NCI-H1092 treated with DMSO at 0.1 percent for 48 hours (cell line): ENCODE results near the gene RFLNA.

ENCODE experiments used
- DNase-seq: peaks from one replicate; lab custom pipeline; 2025; lab: John Stamatoyannopoulos, UW

Gene RFLNA, protein sequence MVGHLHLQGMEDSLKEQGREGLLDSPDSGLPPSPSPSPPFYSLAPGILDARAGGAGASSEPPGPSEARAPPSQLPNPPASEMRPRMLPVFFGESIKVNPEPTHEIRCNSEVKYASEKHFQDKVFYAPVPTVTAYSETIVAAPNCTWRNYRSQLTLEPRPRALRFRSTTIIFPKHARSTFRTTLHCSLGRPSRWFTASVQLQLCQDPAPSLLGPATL

DNA sequence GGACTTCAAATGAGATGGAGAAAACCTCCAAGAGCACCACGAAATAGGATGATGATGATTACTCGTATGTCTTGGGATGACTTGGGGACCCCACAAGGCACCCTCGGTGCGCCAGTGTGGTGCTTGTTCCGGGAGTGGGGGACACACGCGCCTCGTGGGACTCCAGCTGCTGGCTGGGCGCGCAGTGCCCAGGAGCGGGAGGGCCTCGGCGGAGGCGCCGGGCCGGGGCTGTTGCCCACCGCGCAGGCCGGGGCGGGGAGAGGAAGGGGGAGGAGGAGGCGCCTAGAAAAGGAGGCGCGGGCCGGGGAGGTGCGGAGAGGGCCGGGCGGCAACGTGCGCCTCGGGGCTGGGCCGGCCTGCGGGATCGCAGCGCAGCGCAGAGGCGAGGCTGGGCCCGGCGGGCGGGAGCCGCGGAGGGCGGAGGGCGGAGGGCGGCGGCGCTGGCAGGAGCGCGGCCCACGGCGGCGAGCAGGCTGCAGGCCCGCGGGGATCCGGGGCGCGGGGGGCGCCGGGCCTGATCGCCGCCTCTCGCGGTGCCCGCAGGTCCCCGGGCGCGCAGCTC is at the start of gene RFLNA:
RFLNA (plus strand) TSS at position 314 of the 562 bp plus-strand sequence. CDS start 337 bp downstream, outside the sequence.
- DNase-seq: peak; percentile 12

DNA sequence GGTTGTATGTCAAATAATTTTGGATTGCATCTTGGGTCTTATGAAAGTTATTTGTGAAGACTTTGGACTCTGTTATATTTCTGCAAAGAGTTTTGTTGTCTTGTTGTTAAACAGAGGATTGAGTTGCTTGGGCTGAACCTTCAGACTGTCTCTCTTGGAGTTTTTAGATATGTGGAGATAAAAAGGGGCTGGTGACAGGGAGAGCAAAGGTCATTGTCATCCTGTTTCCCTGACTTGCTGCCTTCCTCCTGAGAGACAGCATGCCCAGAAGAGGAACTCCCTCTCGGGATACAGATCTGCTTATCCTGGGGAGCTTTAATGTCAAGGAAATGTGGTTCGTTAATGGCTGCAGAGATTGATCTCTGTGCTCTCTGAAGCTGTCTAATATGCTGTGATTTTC is 47.6 kb upstream of the RFLNA start:
- no peak for DNase-seq

DNA sequence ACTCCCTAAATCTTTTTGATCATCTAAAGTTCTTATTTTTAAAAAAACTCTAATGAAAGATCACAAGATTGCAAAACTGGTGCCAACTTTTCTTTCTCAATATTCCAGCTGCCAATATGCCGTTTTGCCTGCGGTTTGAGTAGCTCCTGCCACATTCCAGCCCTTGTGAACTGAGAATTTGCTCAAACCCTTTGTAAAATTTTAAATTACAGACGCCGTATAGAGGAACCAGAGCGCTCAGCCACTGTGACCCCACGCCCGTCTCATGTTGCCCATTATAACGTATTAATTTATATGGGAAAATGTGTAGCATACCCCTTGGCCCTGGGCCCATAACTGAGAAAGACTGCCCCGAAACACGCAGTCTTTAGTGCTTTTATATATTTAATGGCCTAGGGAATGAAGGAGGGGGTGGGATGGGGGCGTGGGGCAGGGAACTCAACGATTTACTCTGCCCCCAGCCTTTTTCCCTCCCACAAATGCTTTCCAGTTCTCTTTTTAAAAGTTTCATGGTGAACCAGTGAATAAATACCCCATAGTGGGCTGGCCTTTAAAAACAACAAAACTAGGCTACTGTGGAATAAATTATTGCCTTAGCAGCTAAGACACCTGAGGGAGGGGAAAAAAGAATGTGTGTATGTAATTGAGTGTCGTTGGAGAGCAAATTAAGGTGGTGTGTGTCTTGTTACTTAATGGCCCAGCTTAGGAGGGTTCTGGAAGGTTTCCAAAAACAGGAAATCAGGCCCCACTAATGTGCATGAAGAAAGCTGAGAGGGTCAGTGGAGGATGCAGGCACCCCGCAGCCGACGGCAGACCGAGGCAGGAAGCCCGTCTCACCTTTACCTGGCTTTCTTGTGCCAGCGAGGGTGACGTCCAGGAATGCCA is 45.7 kb upstream of the RFLNA start:
- peak; percentile 32 for DNase-seq

DNA sequence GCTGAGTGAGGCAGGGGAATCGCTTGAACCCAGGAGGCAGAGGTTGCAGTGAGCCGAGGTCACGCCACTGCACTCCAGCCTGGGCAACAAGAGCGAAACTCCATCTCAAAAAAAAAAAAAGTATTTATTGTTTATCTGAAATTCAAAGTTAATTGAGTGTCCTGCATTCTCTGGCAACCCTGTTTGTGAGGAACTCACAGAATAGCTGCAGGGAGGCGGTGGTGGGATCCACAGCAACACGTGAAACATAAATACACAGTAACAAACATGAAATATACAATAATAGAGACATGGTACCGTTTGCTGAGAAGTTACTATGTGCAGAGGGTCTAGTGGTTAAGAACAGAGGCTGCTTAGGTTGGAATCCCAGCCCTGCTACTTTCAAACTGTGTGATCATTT is 43.7 kb upstream of the RFLNA start:
- DNase-seq: no peak

DNA sequence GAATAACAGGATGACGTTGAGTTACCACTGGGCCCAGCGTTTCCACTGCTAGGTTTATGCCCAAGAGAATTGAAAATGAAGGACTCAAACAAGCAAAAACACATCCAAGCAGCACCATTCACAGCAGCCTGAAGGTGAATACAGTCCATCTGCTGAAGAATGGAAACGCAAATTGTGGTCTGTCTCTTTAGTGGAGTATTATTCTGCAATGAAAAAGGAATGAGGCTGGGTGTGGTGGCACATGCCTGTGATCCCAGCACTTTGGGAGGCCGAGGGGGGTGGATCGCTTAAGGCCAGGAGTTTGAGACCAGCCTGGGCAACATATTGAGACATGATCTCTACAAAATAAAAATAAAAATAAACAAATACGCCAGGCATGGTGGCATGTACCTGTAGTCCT is 41.9 kb upstream of the RFLNA start:
- no peak for DNase-seq

DNA sequence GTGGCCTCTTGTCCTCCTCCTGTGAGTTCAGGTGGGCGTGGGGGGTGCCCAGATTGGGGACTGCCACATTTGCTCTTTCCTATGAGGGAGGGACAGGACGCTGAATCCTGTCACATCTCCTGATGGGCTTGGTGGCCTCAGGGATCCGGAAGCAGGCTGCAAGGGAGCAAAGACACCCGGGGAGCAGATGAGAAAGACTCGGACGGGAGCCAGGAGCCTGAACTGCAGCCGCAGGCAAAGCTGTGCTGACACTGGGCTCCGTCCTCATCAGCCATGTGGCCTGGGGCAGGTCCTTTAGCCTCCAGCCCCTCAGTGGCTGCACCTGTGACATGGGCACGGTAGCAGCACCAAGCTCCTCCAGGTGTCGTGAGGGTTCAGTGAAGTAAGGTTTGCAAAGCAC is 40.8 kb upstream of the RFLNA start:
- DNase-seq: no peak

DNA sequence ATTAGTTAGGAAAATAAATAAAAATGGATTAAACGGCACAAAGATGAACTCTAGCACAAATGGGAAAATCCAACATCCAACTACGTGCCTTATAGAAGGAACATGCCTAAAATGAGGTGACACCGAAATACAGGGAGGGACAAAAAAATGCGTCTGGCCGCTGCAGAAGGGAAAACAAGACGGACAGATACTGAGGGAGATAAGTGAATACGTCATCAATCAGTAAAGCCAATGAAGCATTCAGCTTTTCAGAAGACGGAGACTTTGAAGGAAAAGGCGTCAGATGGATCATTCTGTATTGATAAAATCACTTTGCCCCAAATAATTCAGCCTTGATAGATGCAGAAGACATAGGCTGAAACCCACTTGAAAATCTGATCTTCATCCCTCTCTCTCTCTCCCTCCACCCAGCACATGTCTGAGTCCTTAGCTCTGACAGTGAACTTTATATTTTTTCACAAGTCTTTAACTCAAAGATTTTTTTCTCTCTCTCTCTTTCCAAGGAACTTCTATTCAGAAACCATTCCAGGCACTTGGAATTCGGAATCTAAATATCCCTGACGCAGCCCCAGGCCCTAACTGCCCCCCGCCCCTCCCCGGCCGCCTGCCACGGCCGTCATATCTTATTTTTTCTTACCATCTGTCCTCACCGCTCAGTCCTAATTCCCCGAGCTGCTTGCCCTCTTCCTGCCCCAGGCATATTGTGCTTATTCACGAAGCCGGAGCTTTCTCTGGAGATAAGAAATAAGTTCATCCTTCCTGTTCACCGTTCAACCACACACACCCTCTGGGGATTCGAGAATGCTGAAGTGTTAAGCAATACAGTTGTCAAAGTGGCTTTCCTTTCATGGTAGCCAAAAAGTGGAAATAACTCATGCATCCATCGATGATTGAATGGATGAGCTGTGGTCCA is 35.5 kb upstream of the RFLNA start:
- no peak for DNase-seq

DNA sequence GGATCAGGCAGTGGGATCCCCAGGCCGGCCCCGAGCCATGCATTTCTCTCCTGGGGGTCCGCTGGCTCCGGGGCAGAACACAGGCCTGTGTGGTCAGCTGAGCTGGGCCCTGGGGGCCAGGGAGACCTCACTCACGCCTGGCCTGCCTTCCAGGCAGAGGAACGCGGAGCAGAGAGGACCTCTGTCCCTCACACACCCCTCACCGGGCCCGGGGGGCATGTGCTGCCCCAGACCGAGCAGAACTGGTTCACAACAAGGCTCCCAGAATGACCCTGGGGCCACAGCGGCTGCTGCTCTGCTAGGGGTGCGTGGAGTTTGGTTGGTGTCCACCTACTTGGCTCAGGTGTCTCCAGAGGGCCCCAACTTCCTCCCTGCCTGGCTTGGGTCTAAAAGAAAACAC is 33.0 kb upstream of the RFLNA start:
- no peak for DNase-seq

DNA sequence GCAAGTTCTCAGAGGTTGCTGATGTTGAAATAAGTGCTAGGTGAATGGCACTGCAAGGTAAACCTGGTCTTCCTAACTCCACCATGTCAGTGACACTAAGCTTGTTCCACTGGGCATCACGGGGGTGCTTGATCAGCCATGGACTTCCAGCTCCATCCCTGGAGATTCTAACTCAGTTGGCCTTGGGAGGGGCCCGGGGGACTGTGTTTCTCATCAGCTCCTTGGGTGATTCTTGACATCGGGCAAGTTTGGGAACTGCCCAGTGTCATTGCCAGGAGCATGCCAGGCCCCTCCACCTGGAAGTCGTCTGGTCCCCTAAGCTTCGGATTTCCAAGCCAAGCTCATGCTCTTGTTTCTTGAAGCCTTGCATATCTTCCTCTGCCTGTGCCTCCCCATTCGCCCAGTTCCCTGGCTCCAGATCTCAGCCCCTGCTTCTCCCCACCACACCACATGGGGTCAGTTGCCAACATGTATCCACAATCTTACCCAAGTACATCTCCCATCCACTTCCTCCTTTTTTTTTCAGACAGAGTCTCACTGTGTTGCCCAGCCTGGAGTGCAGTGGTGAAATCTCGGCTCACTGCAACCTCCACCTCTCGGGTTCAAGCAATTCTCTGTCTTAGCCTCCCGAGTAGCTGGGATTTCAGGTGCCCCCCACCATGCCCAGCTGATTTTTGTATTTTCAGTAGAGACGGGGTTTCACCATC is 30.7 kb upstream of the RFLNA start:
- no peak for DNase-seq

DNA sequence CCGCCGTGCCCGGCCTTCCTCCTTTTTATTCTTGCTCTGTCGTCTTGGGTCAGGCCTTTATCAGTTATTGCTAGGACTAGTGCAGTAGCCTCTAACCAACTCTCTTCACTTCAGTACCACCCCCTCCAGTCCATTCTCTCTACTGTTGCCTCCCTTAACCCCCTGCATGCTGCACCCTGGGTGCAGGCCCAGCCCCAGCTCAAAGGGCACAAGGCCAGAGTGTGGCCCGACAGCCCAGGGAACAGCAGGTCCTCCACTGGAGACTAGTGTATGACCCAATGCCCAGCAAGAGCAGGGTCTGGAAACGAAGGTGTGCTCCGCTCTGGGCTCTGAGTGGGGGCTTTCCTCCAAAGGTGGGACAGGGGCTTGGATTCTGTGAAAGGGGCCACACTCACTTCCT is 30.0 kb upstream of the RFLNA start:
- no peak for DNase-seq

DNA sequence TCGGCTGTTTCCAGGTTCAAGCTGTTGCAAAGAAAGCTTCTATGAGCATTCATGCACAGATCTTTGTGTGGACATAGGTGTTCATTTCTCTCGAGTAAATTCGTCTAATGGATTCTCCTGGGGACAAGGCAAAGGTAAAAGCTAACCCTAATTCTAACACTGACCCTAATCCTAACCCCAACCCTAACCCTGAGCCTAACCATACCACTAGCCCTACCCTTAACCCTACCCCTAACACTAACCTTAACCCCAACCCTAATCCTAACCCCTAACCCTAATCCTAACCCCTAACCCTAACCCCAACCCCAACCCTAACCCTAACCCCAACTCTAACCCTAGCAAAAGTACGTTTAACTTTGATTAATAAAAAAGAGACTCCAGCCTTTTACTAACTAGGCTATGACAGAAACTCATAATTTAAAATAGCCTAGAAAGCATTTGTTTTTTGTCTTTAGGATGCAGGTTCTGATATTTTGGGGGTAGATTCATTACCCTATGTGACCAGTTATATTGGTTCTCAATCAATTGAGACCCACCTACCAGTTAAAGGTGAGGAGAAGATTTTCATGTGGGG is 27.6 kb upstream of the RFLNA start:
- DNase-seq: no peak

DNA sequence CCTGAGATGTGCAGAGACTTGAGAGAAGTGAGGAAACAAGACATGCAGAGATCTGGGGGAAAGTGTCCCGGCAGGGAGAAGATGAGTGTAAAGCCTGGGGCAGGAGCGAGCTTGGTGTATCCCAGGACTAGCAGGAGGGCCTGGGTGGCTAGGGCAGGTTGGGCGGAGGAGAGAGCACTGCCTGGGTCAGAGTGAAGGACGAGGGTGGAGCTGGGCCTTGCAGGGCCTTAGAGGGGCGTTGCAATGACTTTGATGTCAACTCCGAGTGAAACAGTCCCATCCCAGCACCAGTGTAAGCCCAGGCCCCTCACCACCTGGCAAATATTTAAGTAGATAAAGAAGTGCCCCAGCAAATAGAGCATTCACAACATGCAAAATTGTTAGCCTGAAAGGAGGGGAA is 24.2 kb upstream of the RFLNA start:
- DNase-seq: no peak

DNA sequence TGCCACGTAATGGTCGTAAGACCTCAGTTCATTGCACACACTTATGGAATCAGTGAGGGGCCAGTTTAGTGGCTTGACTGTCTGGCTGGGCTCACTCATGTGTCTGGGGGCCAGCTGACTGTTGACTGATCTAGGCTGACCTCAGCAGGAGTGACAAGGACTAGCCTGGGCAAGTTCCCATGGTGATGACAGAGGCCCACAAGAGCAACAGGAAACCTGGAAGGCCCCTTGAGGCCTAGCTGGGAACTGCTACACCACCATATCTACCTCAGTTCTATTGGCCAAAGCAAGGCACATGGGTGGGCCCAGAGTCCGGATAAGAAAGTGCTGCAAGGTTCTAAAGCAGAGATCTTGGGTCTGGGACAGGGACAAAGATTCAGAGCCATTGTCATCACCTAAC is 21.3 kb upstream of the RFLNA start:
- DNase-seq: no peak

DNA sequence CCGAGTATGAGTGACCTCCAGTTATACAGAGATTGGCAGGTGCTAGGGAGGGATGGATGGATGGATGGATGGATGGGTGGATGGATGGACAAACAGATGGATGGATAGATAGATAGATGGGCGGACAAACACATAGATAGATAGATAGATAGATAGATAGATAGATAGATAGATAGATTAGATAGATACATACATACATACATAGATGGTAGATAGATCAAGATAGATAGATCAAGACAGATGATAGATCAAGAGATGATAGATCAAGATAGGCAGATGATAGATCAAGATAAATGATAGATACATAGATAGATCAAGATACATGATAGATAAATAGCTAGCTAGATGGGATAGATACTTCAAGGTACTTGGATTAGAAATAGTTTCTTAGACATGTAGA is 18.6 kb upstream of the RFLNA start:
- no peak for DNase-seq

DNA sequence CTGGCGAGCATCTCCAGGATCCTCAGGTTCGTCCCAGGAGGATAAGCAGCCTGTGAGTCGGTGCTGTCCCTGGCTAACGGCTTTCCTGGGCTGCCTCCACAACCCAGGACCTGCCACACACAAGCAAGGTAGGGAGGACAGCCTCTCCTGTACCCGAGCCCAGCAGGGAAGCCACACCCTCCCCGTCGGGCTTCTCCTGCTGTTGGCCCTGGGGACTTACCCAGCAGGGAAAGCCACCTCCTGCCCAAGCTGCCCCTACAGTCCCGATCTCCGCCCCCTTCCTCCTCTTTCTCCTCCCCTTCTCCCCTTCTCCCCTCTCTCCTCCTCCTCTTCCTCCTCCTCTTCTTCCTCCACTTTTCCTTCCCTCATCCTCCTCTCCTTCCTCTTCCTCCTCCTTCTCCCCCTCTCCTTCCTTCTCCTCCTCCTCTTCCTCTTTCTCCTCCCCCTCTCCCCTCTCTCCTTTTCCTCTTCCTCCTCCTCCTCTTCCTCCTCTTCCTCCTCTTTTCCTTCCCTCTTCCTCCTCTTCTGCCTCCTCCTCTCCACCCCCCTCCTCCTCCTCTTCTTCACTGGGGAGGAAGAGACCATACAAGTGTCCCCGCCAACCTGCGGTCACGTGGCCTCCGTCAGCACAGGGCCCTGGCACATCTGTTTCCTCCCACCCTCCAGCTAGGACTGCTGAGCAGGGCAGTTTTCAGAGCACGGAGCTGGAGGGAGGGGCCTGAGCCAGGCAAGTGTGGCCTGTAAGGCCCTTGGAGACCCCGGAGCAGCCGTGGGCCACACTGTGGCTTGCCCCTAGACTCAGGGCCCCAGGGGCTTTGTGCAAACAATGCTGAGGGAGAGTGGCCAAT is 17.3 kb upstream of the RFLNA start:
- no peak for DNase-seq

DNA sequence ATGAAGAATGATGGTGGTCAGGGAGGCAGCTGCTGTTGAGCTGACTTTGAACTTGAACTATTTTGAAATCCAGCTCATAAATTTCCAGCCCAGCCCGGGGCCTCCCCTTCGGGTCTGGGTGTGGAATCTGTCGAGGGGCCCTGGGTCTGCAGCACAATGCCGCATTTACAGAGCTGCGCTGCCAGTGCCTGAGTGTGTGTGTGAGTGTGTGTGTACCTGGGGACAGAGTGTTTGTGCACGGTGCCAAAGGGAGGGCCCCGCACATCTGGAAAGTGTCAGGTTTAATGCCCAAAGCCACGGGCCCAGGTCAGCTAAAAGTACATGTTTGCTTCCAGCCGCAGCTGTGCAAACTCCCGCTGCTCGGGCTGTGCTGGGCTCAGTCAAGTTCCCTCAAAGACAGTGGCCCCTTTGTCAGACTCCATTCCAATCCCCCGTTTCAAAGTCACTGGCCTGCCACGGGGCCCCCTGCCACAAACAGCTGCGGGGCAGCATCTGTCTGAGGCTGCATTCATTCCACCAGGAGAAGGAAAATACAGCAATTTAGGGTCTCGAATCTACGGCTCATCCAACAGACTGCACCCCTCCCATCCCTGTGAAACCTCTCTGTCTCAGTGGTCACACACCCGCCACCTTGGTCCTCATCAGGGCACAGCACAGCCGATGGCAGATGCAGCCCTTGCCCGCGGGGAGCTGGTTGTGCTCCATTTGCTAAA is 16.3 kb upstream of the RFLNA start:
- DNase-seq: peak; percentile 6

DNA sequence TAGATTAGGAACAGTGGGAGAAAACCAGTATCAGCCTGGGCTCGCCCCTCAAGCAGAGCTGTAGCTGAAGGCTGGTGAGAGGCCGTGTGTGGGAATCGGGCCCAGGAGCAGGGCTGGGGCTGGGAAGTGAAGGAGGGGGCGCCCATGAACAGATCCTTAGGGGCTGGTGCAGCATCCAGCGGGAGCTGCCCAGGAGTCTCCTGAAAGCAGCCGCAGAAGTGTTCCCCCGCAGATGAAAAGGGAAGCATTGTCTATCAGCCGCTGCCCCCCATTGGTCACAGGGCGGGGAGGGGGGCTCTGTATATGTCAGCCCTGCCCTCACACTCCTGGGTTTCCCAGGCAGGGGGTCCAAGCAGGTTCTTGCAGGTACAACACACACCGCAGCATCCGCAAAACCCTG is 15.6 kb upstream of the RFLNA start:
- no peak for DNase-seq

DNA sequence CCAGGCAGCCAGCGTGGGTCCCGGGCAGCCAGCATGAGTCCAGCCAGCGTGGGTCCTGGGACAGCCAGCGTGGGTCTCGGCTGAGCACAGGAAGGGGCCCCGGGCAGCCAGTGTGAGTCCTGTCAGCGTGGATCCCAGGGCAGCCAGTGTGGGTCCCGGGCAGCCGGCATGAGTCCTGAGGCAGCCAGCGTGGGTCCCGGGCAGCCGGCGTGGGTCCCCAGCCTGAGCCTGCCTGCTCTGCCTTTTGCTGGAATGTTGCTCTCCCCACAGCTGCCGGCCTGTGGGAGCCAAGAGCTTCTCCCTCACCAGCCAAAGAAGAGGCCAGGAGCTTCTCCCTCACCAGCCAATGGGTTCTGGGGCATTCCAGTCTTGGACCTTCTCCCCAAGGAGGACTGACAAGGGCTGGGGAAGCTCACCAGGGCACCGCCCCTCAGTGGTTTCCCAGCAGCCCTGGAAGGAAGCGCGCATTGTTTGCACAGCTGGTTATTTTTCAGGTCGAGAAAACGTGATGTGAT is 15.0 kb upstream of the RFLNA start:
- DNase-seq: peak; percentile 16

DNA sequence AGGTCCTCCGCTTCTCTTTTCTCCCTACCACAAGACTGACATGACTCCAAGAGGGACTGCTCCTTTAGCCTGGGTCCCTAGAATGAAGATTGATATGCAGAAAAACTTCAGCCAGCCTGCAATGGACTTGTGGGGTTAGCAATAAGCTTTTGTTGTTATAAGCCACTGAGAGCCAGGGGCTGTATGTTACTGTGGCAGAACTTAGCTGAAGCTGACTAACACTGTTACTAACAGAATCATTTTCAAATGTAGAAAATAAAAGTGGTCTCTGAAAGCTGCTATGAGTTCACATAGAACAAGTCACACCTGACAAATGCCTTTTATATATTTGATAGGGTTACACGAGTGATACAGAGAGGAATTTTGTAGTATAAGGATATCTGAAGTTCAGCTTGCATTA is 13.6 kb upstream of the RFLNA start:
- DNase-seq: no peak
